ENCODE measurements around the gene ALDH3B2. TPM values are rescaled to one million over a fixed set of nuclear protein-coding genes. Genes with fewer than 3 reads are reported as not detected.
"Not testable (repeated sequence)": the region's sequence is repeated elsewhere in the genome, so short reads cannot be mapped to it uniquely, and the experiment has no call there.

The ALDH3B2 gene
- total RNA-seq, 1 donor: not detected

DNA sequence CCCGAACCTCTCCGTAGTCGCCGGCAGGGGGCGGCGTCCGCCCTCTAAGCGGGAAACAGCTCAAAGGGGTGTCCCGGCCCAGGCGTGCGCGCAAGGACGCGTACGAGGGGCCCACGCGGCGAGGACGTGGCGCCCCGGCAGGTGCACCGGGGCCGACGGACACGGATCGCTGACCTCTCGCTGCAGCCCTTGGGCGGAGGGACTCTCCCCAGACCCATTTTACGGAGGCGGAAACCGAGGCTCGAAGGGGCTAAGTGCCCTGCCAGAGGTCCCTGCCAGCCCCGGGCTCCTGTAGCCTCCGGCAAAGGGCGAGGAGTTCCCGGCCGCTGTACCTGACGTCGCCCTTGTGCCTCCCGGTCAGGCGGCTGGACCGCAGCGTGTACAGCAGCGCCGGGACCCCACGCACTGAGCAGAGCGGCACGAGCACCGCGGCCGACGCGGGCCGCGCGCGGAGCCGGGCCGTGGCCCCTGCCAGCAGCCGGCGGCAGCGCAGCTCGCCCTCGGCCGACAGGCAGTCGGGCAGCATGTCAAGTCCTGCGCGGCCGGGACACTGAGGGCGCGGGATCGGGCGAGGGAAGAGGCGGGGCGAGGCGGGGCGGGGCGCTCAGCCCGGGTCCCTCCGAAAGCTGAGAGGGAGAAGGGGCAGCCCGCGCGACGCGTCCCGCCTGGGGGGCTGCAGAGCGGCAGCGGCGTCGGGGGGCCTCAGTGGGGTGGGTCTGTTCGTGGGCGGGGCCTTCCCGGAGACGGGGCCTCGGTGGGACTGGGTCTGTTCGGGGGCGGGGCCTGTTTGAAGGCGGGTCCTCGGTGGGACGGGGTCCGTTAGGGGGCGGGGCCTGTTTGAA lies 44.8 kb downstream of the ALDH3B2 start, which contains the start of gene NUDT8:
NUDT8 (minus strand) TSS at position 552 of the 842 bp plus-strand sequence; CDS start at position 526, 26 bp downstream.
- TF ChIP-seq CTCF (IDR thresholded peaks at IDR 0.05; ENCODE audit: insufficient read depth, low read length): peak; percentile 82
- H3K4me3 ChIP-seq (ENCODE audit: low read depth, low read length): peak within 1 kb of the TSS; percentile 75
- peak; percentile 74 for DNase-seq (ENCODE audit: low read depth)

DNA sequence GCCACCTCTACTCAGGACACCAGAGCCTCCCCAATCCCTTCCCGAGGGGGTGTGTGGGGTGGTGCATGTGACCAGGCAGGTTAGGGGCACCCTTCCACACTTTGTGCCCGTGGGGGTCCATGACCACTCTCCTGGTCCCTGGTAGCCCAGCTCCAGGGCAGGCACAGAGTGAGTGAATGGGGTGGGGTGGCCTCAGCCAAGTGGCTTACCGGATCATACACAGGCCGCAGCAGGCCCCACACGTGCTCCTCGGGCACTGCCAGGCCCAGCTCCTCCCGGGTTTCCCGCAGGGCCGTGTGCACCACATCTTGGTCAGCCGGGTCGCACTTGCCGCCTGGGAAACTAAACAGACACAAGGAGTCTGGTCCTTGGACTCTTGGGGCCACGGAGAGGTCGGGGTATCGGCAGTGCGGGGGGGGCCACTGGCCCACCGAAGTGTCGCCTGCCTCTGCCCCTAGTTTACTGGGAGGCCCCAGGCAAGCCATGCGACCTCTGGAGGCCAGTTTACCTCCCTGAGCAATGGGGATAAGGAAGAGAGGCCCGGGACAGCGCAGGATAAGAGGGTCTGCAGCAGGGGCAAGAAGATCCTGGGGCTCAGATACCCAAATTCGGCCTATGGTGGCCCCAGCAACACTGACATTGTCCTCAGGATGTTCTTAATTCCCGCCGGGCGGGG lies 45.6 kb downstream of the ALDH3B2 start:
- H3K4me3 ChIP-seq (ENCODE audit: low read depth, low read length): peak overlapping the region; percentile 67

DNA sequence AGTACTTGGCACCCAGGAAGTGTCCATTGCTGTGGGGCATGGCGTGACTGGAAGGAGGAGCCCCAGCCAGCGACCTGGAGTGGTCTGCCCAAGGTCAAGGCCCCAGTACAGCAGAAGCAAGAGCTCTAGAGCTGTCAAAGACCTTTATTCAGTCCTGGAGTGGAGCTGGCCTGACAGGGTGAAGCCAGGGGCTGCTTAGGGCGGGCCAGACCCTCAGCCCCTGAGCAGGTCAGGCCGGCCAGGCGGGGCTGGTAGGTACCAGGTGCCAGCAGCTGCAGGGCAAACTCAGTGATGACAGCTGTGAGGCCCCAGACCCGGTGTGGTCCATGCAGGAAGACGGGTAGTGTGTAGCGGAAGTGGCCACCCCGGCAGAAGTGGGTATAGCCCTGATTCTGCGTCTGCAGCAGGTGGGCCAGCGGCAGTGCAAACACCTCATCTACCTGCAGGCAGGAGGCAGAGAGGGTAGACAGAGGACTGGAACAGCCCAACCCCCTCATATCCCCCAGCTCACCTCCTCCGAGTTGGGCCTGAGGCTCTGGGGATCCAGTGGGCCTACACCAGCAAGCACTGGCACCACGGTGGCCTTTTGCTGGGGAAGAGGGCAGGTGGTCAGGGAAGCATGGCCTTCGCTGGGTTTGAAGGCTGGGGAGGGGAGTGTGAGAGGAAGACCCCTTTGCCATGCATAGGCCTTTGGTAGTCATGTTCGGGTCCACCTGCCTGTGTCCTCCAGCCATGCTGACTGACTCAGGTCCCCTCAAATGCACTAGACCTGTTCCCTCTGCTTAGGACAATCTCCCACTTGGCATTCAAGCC lies 46.4 kb downstream of the ALDH3B2 start:
- TF ChIP-seq CTCF (IDR thresholded peaks at IDR 0.05; ENCODE audit: insufficient read depth, low read length): no peak
- no peak for DNase-seq (ENCODE audit: low read depth)
- H3K4me3 ChIP-seq (ENCODE audit: low read depth, low read length): no peak overlapping the region

More for the DNA sequence above, 45.6 kb downstream of the ALDH3B2 start:
- DNase-seq (ENCODE audit: low read depth): no peak
- TF ChIP-seq CTCF (IDR thresholded peaks at IDR 0.05; ENCODE audit: insufficient read depth, low read length): no peak

DNA sequence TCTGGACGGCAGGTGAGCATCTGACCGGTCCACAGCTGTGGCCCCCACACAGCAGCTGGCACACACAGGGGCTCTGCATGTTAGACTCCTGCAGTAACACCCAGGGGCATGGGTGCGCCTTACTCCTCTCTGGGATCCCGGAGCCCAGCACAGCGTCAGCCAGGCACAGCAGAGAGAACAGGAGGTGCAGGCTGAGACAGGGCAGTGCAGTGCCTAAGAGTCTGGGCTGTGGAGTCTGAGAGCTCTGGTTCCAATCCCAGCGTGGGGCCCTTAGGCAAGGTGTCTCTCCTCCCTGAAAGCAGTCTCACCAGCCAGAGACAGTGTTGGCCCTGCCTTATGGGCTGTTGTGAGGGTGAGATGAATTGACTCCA lies 47.0 kb downstream of the ALDH3B2 start:
- H3K4me3 ChIP-seq (ENCODE audit: low read depth, low read length): no peak overlapping the region
- no peak for DNase-seq (ENCODE audit: low read depth)
- TF ChIP-seq CTCF (IDR thresholded peaks at IDR 0.05; ENCODE audit: insufficient read depth, low read length): no peak

DNA sequence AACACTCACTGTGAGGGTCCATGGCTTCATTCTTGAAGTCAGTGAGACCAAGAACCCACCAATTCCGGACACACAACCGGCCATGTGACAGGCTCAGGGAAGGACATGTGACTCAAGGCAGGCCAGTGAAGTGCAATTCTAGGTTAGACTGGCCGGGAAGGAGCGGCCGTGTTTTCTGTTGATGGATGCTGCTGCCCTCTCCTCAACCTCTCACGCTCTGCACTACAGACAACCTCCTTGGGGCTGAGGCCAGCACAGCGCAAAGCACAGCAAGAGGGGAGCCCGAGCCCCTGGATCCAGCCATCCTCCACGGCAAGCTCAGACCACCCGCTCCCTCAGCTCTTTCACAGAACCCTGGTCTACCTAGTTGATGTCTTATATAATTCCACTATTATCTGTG lies 47.5 kb downstream of the ALDH3B2 start:
- DNase-seq (ENCODE audit: low read depth): no peak
- no peak for TF ChIP-seq CTCF (IDR thresholded peaks at IDR 0.05; ENCODE audit: insufficient read depth, low read length)
- H3K4me3 ChIP-seq (ENCODE audit: low read depth, low read length): no peak overlapping the region

DNA sequence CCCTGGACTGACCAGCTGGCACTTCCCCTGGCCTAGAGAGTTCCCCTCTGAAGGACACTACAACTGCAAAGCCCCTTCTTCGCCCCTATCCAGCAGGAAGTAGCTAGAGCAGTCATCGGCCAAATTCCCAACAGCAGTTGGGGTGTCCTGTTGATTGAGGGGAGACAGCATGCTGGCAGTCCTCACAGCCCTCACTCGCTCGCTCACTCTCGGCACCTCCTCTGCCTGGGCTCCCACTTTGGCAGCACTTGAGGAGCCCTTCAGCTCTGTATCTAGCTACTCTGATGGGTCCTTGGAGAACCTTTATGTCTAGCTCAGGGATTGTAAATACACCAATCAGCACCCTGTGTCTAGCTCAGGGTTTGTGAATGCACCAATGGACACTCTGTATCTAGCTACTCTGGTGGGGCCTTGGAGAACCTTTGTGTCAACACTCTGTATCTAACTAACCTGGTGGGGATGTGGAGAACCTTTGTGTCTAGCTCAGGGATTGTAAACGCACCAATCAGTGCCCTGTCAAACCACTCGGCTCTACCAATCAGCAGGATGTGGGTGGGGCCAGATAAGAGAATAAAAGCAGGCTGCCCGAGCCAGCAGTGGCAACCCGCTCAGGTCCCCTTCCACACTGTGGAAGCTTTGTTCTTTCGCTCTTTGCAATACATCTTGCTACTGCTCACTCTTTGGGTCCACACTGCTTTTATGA lies 48.1 kb downstream of the ALDH3B2 start:
- DNase-seq (ENCODE audit: low read depth); H3K4me3 ChIP-seq (ENCODE audit: low read depth, low read length): not testable (repeated sequence)

DNA sequence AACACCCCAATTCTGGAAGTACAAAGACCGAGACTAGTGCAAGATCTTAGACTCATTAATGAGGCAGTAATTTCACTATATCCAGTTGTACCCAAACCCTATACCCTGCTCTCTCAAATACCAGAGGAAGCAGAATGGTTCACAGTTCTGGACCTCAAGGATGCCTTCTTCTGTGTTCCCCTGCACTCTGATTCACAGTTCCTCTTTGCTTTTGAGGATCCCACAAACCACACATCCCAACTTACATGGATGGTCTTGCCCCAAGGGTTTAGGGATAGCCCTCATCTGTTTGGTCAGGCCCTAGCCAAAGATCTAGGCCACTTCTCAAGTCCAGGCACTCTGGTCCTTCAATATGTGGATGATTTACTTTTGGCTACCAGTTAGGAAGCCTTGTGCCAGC lies 50.6 kb downstream of the ALDH3B2 start:
- DNase-seq (ENCODE audit: low read depth); H3K4me3 ChIP-seq (ENCODE audit: low read depth, low read length): not testable (repeated sequence)

DNA sequence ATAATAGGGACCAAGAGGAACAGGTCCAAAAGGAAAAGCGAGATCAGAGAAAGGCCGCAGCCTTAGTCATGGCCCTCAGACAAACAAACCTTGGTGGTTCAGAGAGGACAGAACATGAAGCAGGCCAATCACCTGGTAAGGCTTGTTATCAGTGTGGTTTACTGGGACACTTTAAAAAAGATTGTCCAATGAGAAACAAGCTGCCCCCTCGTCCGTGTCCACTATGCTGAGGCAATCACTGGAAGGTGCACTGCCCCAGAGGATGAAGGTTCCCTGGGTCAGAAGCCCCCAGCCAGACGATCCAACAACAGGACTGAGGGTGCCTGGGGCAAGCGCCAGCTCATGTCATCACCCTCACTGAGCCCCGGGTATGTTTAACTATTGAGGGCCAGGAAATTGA lies 51.5 kb downstream of the ALDH3B2 start:
- DNase-seq (ENCODE audit: low read depth); H3K4me3 ChIP-seq (ENCODE audit: low read depth, low read length): not testable (repeated sequence)

GRCh38 chr11:67621928-67622327 lies 52.5 kb downstream of the ALDH3B2 start:
- DNase-seq (ENCODE audit: low read depth): not testable (repeated sequence)

GRCh38 chr11:67620621-67621020 lies 53.8 kb downstream of the ALDH3B2 start:
- DNase-seq (ENCODE audit: low read depth); H3K4me3 ChIP-seq (ENCODE audit: low read depth, low read length): not testable (repeated sequence)

More at GRCh38 chr11:67621928-67622327, 52.5 kb downstream of the ALDH3B2 start:
- H3K4me3 ChIP-seq (ENCODE audit: low read depth, low read length): not testable (repeated sequence)

All from fibroblast of the aortic adventitia (primary cell).